PC-3 (cell line): ENCODE data around the gene MAGI1. TPM values are rescaled to one million over a fixed set of nuclear protein-coding genes. Genes with fewer than 3 reads are reported as not detected.

Experiments
- ATAC-seq: fragments of 200-7000 bp; cut with Tn5 transposase; 2 replicates; pipeline ENCODE4 v1.9.1; 2020; ENCODE audit warnings: mild to moderate bottlenecking, moderate library complexity
- BruUV-seq: library from RNA; stranded (reverse); fragments of 400-500 nt; replicated peaks from 2 replicates; lab custom pipeline; 2021; lab: Mats Ljungman, UMichigan
- CTCF ChIA-PET: fragments of 300-600 bp; sonication (Branson Sonifier 250); formaldehyde crosslinking; loops from one replicate; lab custom pipeline; 2022; ENCODE audit warnings: antibody characterized with exemption; lab: Charles Lee
- POLR2A ChIA-PET: fragments of 300-600 bp; sonication (Branson Sonifier 250); formaldehyde crosslinking; loops from one replicate; lab custom pipeline; 2022; ENCODE audit warnings: antibody characterized with exemption; ENCODE audit not compliant: unreplicated experiment; lab: Charles Lee
- DNase-seq: peaks from one replicate; pipeline ENCODE4 v3.0.0-alpha.2; 2015
- H2AFZ ChIP-seq: fragments of 300-600 bp; sonication (generic); 2 replicates; pipeline ENCODE4 v1.6.0; 2016; ENCODE audit warnings: antibody characterized with exemption, low read length
- H3F3A ChIP-seq: fragments of 300-600 bp; sonication (generic); one replicate; pipeline ENCODE4 v1.6.0; 2017; ENCODE audit warnings: antibody characterized with exemption, low read length, control low read depth, mild to moderate bottlenecking; ENCODE audit not compliant: unreplicated experiment
- H3K27ac ChIP-seq: fragments of 300-600 bp; sonication (generic); 2 replicates; pipeline ENCODE4 v1.5.1; 2016; ENCODE audit warnings: mild to moderate bottlenecking, low read length
- H3K27me3 ChIP-seq: fragments of 300-600 bp; sonication (generic); 2 replicates; pipeline ENCODE4 v1.6.1; 2016; ENCODE audit warnings: low read length, mixed read lengths
- H3K36me3 ChIP-seq: fragments of 300-600 bp; sonication (generic); 2 replicates; pipeline ENCODE4 v1.6.1; 2016; ENCODE audit warnings: low read depth, mixed run types, low read length, mixed read lengths
- H3K4me1 ChIP-seq: fragments of 300-600 bp; sonication (generic); 2 replicates; pipeline ENCODE4 v1.5.1; 2016; ENCODE audit warnings: low read length; ENCODE audit not compliant: insufficient read depth
- H3K4me2 ChIP-seq: fragments of 300-600 bp; sonication (generic); 2 replicates; pipeline ENCODE4 v1.6.0; 2016; ENCODE audit warnings: low read length
- H3K4me3 ChIP-seq: fragments of 300-600 bp; sonication (generic); 2 replicates; pipeline ENCODE4 v1.5.1; 2016; ENCODE audit warnings: mild to moderate bottlenecking, low read length, mixed read lengths
- H3K79me2 ChIP-seq: fragments of 300-600 bp; sonication (generic); 2 replicates; pipeline ENCODE4 v1.6.1; 2017; ENCODE audit warnings: low read length, mixed read lengths
- H3K9ac ChIP-seq: fragments of 300-600 bp; sonication (generic); 2 replicates; pipeline ENCODE4 v1.6.0; 2016; ENCODE audit warnings: mild to moderate bottlenecking, low read length
- H3K9me2 ChIP-seq: fragments of 300-600 bp; sonication (generic); replicated peaks from 2 replicates; pipeline ENCODE4 v1.6.1; 2016; ENCODE audit warnings: mixed run types, low read length, mixed read lengths
- H3K9me3 ChIP-seq: fragments of 300-600 bp; sonication (generic); 2 replicates; pipeline ENCODE4 v1.6.1; 2016; ENCODE audit warnings: low read length, mixed read lengths
- H4K20me1 ChIP-seq: fragments of 300-600 bp; sonication (generic); 2 replicates; pipeline ENCODE4 v1.6.1; 2016; ENCODE audit warnings: low read length, mixed read lengths
- CTCF ChIP-seq: fragments of 300-600 bp; sonication (generic); conservative IDR thresholded peaks from 2 replicates; pipeline ENCODE4 v1.5.1; 2017; ENCODE audit warnings: antibody characterized with exemption, low read depth, mild to moderate bottlenecking, low read length
- EZH2 ChIP-seq: fragments of 300-600 bp; sonication (generic); IDR thresholded peaks from one replicate; pipeline ENCODE4 v1.6.1; 2017; ENCODE audit warnings: antibody characterized with exemption, mild to moderate bottlenecking, low read length; ENCODE audit not compliant: unreplicated experiment
- EZH2phosphoT487 ChIP-seq: fragments of 300-600 bp; sonication (generic); IDR thresholded peaks from 2 replicates; pipeline ENCODE4 v1.6.1; 2018; ENCODE audit warnings: mild to moderate bottlenecking, antibody characterized with exemption, low read length, borderline replicate concordance
- intact Hi-C: fragments of 100-400 bp; cut with micrococcal nuclease; formaldehyde crosslinking; loops from 2 replicates; pipeline ENCODE4 v1.9.0; 2023
- total RNA-seq: library from RNA; depleted of rRNA; stranded (reverse); fragments of >200 nt; gene quantifications from 2 replicates; pipeline ENCODE4 v1.2.3, GENCODE V29; 2014

Gene MAGI1
- total RNA-seq, 1 experiment from 2014 or later, result 8.9 TPM

GRCh38 chr3:65944252-65944651, 94.5 kb downstream of the MAGI1 start:
- Histone ChIP-seq H3K9me2 (no peaks in the 10 kb centered on the region), H3K4me3 (no peak overlapping the region), H3K79me2 (no peaks in the 10 kb centered on the region), H3K9me3 (no peaks in the 10 kb centered on the region), H3K27me3 (no peaks in the 10 kb centered on the region), H3K27ac (no peak overlapping the region), H4K20me1 (no peaks in the 10 kb centered on the region), H3K4me2 (no peak overlapping the region), H3K4me1 (peaks cover 16% of the 10 kb centered on the region), H3K36me3 (no peaks in the 10 kb centered on the region), H3F3A (no peaks in the 10 kb centered on the region), H3K9ac (no peak overlapping the region), H2AFZ (no peak overlapping the region)
- ChIA-PET POLR2A (no interaction called here), CTCF (no interaction called here)
- TF ChIP-seq EZH2phosphoT487 (no peak), EZH2 (no peak), CTCF (no peak)
- no TSS peak for BruUV-seq
- ATAC-seq (no peak), DNase-seq (no peak)
- intact Hi-C loops, result no loop called here

DNA sequence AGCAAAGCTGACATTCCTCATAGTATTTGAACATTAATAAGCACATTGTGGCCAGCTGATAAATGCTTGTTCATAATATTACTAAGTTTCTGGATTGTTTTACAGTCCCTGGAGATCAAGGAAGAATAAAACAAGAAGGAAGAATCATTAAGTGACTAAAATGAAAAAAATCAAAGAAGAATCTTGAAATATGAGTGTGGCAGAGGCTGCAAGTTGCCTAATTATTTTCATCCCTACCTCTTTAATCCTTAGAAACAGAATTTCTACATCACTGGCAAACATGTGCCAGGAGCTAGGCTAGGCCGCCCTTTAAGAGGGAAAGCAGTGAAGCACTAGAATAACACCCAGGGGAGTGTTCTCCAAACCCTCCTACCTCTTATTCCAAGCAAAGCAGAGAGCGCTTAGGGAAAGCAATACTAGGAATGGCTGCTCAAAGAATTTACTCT, 98.9 kb downstream of the MAGI1 start:
- ChIA-PET CTCF (no interaction called here), POLR2A (no interaction called here)
- TF ChIP-seq EZH2 (no peak), EZH2phosphoT487 (no peak), CTCF (no peak)
- Histone ChIP-seq H3K4me1 (peaks cover 2% of the 10 kb centered on the region), H3K79me2 (no peaks in the 10 kb centered on the region), H3F3A (no peaks in the 10 kb centered on the region), H3K9me2 (no peaks in the 10 kb centered on the region), H4K20me1 (no peaks in the 10 kb centered on the region), H3K27ac (no peak overlapping the region), H3K27me3 (no peaks in the 10 kb centered on the region), H3K4me3 (no peak overlapping the region), H2AFZ (no peak overlapping the region), H3K36me3 (no peaks in the 10 kb centered on the region), H3K9ac (no peak overlapping the region), H3K9me3 (no peaks in the 10 kb centered on the region), H3K4me2 (no peak overlapping the region)
- intact Hi-C loops, result no loop called here
- DNase-seq, result no peak
- ATAC-seq, result no peak
- BruUV-seq, result no TSS peak

- H3F3A ChIP-seq, result no peaks in the 10 kb centered on the region
- ChIA-PET POLR2A (no interaction called here), CTCF (no interaction called here)
- no peaks in the 10 kb centered on the region for H3K36me3 ChIP-seq
- H3K4me3 ChIP-seq, result no peak overlapping the region
- H3K27me3 ChIP-seq, result no peaks in the 10 kb centered on the region
- no TSS peak for BruUV-seq
- no peak overlapping the region for H3K9ac ChIP-seq
- H2AFZ ChIP-seq, result no peak overlapping the region
- ATAC-seq, result no peak
- DNase-seq, result no peak
- no peak overlapping the region for H3K4me2 ChIP-seq
- no peak overlapping the region for H3K27ac ChIP-seq
- H3K4me1 ChIP-seq, result no peaks in the 10 kb centered on the region
- TF ChIP-seq EZH2phosphoT487, result no peak
- no peak for TF ChIP-seq EZH2
- TF ChIP-seq CTCF, result no peak
- H4K20me1 ChIP-seq, result no peaks in the 10 kb centered on the region
- H3K79me2 ChIP-seq, result no peaks in the 10 kb centered on the region
- no peaks in the 10 kb centered on the region for H3K9me2 ChIP-seq
- H3K9me3 ChIP-seq, result no peaks in the 10 kb centered on the region
- intact Hi-C loops, result no loop called here
Measured at GRCh38 chr3:65939184-65939583, 99.5 kb downstream of the MAGI1 start.
